HG03354 (cell line): ENCODE results near the gene SALL1.

Source experiments
- ATAC-seq: cut with Tn5 transposase; IDR thresholded peaks from one replicate; pipeline ENCODE4 v1.9.1; 2021; ENCODE audit warnings: mild to moderate bottlenecking; ENCODE audit not compliant: unreplicated experiment, poor library complexity, severe bottlenecking

Gene SALL1

GRCh38 chr16:51119556-51119955 lies 31.5 kb downstream of the SALL1 start:
- no peak for ATAC-seq

GRCh38 chr16:51116353-51116752 lies 34.7 kb downstream of the SALL1 start:
- no peak for ATAC-seq

- no peak for ATAC-seq
These were observed 36.7 kb downstream of the SALL1 start for GRCh38 chr16:51114382-51114781.

GRCh38 chr16:51113236-51114125 lies 37.6 kb downstream of the SALL1 start:
- ATAC-seq: no peak

- ATAC-seq: no peak
These were observed 38.7 kb downstream of the SALL1 start for GRCh38 chr16:51112323-51112722.

DNA sequence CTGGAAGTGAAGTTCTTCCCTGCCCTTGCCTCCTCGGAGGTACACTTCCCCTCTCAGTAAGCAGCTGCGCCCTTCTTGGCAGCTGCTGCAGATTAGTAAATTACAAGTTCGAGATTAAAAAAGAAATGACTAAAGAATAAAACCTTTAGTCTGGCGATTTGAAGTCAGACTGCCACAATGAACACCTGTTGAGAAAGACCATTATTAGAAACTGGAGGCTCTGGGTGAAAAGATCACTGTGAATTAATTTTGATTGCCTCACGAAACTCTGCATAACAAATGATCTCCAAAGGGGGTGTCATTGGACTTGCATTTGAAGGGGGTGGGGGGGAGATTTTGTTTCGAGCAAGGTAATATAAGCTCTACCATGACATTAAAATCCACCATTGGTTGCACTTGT lies 39.3 kb downstream of the SALL1 start:
- ATAC-seq: no peak

GRCh38 chr16:51110700-51111157 lies 40.3 kb downstream of the SALL1 start:
- no peak for ATAC-seq

DNA sequence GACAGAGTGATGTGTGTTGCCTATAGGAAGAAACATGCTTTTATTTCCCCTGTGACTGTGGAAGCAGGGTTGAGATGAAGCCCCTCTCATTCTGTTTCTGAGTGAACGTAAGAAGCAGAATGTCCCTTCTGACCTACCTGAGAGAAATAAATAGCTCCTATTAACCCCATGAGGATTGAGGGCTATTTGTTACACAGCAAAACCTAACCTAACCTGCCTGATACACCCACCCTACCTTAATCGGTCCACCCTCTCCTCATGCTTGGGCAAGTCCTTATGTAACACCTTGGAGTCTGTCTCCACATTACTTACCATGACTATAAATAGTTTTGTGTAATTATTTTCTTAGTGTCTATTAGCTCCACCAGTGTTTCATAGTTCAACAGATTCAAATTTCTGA lies 41.9 kb downstream of the SALL1 start:
- no peak for ATAC-seq

DNA sequence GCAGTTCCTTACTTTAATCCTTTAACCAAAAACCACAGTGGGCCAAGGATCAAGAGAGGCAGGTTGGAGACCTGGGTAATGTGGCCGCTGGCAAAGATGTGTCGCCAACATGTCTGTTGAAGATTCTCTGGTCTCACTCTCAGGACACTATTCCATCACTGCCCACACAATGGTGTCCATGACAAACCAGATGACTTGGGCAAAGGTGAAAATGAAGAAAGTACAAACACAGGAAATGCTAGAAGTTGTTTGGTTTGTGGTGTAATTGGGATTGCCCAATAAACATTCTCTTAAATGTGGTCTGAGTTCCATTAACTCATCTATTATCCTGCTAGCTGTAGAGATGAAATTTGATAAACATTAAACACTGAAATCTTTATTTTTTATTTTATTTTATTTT lies 43.3 kb downstream of the SALL1 start:
- no peak for ATAC-seq

GRCh38 chr16:51106535-51106934 lies 44.5 kb downstream of the SALL1 start:
- no peak for ATAC-seq

DNA sequence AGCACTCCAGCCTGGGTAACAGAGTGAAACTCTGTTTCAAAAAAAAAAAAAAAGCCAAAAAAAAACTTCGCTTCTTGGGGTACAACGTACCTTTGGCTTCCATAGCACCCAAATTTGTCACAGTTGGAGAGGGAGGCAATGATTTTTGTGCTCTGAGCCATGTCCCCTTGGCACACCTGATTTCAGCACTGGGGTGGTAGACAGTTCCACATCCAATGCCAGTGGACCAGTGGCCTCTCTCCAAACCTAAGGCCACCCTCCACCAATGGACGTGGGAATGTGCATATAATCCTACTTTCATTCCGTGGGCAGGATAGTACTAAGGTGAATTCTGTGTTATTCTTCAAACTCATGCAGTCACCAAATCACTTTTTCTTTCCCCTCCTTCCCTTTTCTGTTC lies 47.5 kb downstream of the SALL1 start:
- no peak for ATAC-seq

- ATAC-seq: no peak
These were observed 53.3 kb downstream of the SALL1 start for GRCh38 chr16:51097729-51098128.

GRCh38 chr16:51095890-51096626 lies 55.0 kb downstream of the SALL1 start:
- no peak for ATAC-seq

DNA sequence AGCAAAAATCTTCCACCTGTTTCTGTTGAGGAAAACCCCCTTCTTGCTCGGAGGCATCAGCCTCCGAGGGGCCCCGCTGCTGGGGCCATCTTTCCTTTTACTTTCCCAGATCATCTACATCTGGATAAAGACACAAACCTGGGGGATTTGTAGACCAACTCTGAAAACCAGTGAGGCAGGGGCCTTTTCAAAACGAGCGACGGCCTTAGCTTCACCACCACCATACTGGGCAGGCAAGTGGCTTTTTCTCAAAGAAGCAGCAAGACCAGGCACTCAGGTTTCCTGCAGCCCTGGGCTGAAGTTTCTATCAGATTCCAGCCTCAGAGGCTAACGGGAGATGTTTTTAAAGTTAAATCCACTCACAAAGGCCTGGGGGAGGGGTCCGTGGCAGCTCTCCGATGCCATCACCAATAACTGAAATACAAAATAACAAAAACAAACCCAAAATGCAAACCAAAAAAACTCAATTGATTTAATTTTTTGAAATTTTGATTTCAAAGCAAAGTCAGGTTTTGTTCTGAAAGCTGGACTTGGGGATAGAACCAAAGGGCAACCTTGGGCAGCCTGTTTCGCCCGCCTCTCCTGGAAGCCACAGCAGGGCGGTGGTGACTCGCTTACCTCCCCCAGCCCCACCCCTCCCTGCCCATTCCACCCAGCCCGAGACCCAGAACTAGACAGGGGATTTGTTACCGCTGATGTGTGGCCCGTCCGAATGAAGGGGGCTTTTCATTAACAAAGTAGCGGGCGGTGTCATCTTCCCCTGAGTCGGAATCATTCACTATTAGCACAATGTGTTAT lies 55.8 kb downstream of the SALL1 start:
- ATAC-seq: no peak

GRCh38 chr16:51093726-51094280 lies 57.3 kb downstream of the SALL1 start:
- no peak for ATAC-seq
